Sigmoid colon (tissue), 3 donors: Measurements from ENCODE around the gene MOV10.

Source experiments
- POLR2A ChIP-seq, 2 donors: fragments of 450-650 bp; IDR thresholded peaks; one replicate each; pipeline ENCODE4 v1.6.1; 2016; ENCODE audit warnings: antibody characterized with exemption in 2 of 2, mild to moderate bottlenecking in 2 of 2, moderate library complexity in 2 of 2
- TF ChIP-seq, protein P1 (sequence below), 4 experiments: fragments of 450-650 bp in 3 of 4; fragments of 200-600 bp in 1 of 4; IDR thresholded peaks; one replicate each; pipeline ENCODE4 v1.5.1; 2016 to 2019; ENCODE audit warnings: antibody characterized with exemption in 4 of 4, mild to moderate bottlenecking in 3 of 4, moderate library complexity in 2 of 4

- no peak for TF ChIP-seq POLR2A (IDR thresholded peaks at IDR 0.05)
- TF ChIP-seq, protein P1, sequence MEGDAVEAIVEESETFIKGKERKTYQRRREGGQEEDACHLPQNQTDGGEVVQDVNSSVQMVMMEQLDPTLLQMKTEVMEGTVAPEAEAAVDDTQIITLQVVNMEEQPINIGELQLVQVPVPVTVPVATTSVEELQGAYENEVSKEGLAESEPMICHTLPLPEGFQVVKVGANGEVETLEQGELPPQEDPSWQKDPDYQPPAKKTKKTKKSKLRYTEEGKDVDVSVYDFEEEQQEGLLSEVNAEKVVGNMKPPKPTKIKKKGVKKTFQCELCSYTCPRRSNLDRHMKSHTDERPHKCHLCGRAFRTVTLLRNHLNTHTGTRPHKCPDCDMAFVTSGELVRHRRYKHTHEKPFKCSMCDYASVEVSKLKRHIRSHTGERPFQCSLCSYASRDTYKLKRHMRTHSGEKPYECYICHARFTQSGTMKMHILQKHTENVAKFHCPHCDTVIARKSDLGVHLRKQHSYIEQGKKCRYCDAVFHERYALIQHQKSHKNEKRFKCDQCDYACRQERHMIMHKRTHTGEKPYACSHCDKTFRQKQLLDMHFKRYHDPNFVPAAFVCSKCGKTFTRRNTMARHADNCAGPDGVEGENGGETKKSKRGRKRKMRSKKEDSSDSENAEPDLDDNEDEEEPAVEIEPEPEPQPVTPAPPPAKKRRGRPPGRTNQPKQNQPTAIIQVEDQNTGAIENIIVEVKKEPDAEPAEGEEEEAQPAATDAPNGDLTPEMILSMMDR (IDR thresholded peaks at IDR 0.05) = peak in 2 of 4 experiments; percentile 49
These were observed 69.6 kb downstream of the MOV10 start for GRCh38 chr1:112744009-112744578.
